ENCODE measurements around the gene ZNF562. TPM values are rescaled to one million over a fixed set of nuclear protein-coding genes. Genes with fewer than 3 reads are reported as not detected.

Gene ZNF562
- total and polyA plus RNA-seq, 8 donors, result 25.4 to 36.4 (median 27.6) TPM

GRCh38 chr19:9597027-9597426, 77.9 kb downstream of the ZNF562 start:
- Histone ChIP-seq H3K36me3 (no peaks in the 10 kb centered on the region), H3K9me3 (peaks cover 0 to 33% of the 10 kb centered on the region in 2 donors), H3K4me1 (no peaks in the 10 kb centered on the region), H3K27me3 (no peaks in the 10 kb centered on the region), H3K4me3 (no peak overlapping the region), H3K27ac (no peak overlapping the region)
- intact Hi-C loops (cut with DNase I), result no loop called here
- no peak for TF ChIP-seq CTCF (IDR thresholded peaks at IDR 0.05)
- DNase-seq, result no peak
- ATAC-seq, result no peak

Other genes starting within 250 kb of the ZNF562 start
- gene ZNF266, start 239.5 kb downstream of the ZNF562 start, total RNA-seq, result 10 to 100 TPM; 15.4 to 16.2 TPM
- 10 to 100 TPM; 31.1 to 97.1 (median 55.1) TPM for gene ZNF266, start 239.5 kb downstream of the ZNF562 start, polyA plus RNA-seq (ENCODE audit: insufficient read length in 6 of 6)
- gene ZNF560, start 176.5 kb downstream of the ZNF562 start, total RNA-seq, result under 1 TPM; 0.13 to 0.15 TPM
- gene ZNF560, start 176.5 kb downstream of the ZNF562 start, polyA plus RNA-seq (ENCODE audit: insufficient read length in 6 of 6), result under 1 TPM; 0.14 to 0.59 (median 0.25) TPM
- gene ZNF426, start 136.5 kb downstream of the ZNF562 start, total RNA-seq, result 10 to 100 TPM; 16.1 to 18.3 TPM
- gene ZNF426, start 136.5 kb downstream of the ZNF562 start, polyA plus RNA-seq (ENCODE audit: insufficient read length in 6 of 6), result 10 to 100 TPM; 20.2 to 27.1 (median 22.7) TPM
- 10 to 100 TPM; 24.4 to 34.1 TPM for gene ZNF121, start 90.6 kb downstream of the ZNF562 start, total RNA-seq
- 10 to 100 TPM; 22.4 to 37.3 (median 27.7) TPM for gene ZNF121, start 90.6 kb downstream of the ZNF562 start, polyA plus RNA-seq (ENCODE audit: insufficient read length in 6 of 6)
- 10 to 100 TPM; 40.1 to 43.9 TPM for gene ZNF561, start 53.9 kb downstream of the ZNF562 start, total RNA-seq
- 10 to 100 TPM; 53.3 to 73.4 (median 63.1) TPM for gene ZNF561, start 53.9 kb downstream of the ZNF562 start, polyA plus RNA-seq (ENCODE audit: insufficient read length in 6 of 6)
- gene ZNF846, start 93.6 kb upstream of the ZNF562 start, total RNA-seq, result 10 to 100 TPM; 13.2 to 13.3 TPM
- gene ZNF846, start 93.6 kb upstream of the ZNF562 start, polyA plus RNA-seq (ENCODE audit: insufficient read length in 6 of 6), result 10 to 100 TPM; 32.2 to 46.2 (median 39.5) TPM
- gene FBXL12, start 144.0 kb upstream of the ZNF562 start, total RNA-seq, result 10 to 100 TPM; 22.3 to 23.5 TPM
- gene FBXL12, start 144.0 kb upstream of the ZNF562 start, polyA plus RNA-seq (ENCODE audit: insufficient read length in 6 of 6), result 10 to 100 TPM; 32.3 to 40.5 (median 35.6) TPM
- 100 to 1,000 TPM; 260 to 301 TPM for gene UBL5, start 152.8 kb upstream of the ZNF562 start, total RNA-seq
- 100 to 1,000 TPM; 220 to 251 (median 235) TPM for gene UBL5, start 152.8 kb upstream of the ZNF562 start, polyA plus RNA-seq (ENCODE audit: insufficient read length in 6 of 6)
- 10 to 100 TPM; 57.5 to 67.2 TPM for gene PIN1, start 160.2 kb upstream of the ZNF562 start, total RNA-seq
- 10 to 100 TPM; 43.1 to 62.6 (median 52.6) TPM for gene PIN1, start 160.2 kb upstream of the ZNF562 start, polyA plus RNA-seq (ENCODE audit: insufficient read length in 6 of 6)